Thymus (tissue), 11 donors: ENCODE measurements around the gene VWA5B1. TPM values are rescaled to one million over a fixed set of nuclear protein-coding genes. Genes with fewer than 3 reads are reported as not detected.

Source experiments
- DNase-seq, 9 donors: peaks; one replicate each; pipeline ENCODE4 v3.0.0-alpha.2; 2013; ENCODE audit warnings: low spot score in 9 of 9, low read depth in 6 of 9, missing footprints in 1 of 9
- H3K27ac ChIP-seq, 2 donors: one replicate each; pipeline ENCODE4 v1.5.1; 2013; ENCODE audit warnings: control low read depth in 1 of 2, low read depth in 1 of 2, low read length in 1 of 2, mild to moderate bottlenecking in 1 of 2, moderate library complexity in 1 of 2
- H3K27me3 ChIP-seq, 2 donors: one replicate each; pipeline ENCODE4 v1.5.1; 2013; ENCODE audit warnings: low read length in 1 of 2; ENCODE audit not compliant: control insufficient read depth in 2 of 2, insufficient read depth in 1 of 2
- H3K36me3 ChIP-seq, 2 donors: one replicate each; pipeline ENCODE4 v1.5.1; 2013; ENCODE audit warnings: low read length in 1 of 2, mild to moderate bottlenecking in 1 of 2, moderate library complexity in 1 of 2; ENCODE audit not compliant: control insufficient read depth in 2 of 2, insufficient read depth in 2 of 2
- H3K4me1 ChIP-seq, 2 donors: one replicate each; pipeline ENCODE4 v1.5.1; 2013; ENCODE audit warnings: low read length in 2 of 2; ENCODE audit not compliant: control insufficient read depth in 2 of 2, insufficient read depth in 2 of 2
- H3K4me3 ChIP-seq, 2 donors: one replicate each; pipeline ENCODE4 v1.5.1; 2013; ENCODE audit warnings: low read length in 2 of 2, control low read depth in 1 of 2, mild to moderate bottlenecking in 1 of 2
- H3K9me3 ChIP-seq, 2 donors: one replicate each; pipeline ENCODE4 v1.5.1; 2013; ENCODE audit warnings: low read length in 1 of 2, mild to moderate bottlenecking in 1 of 2; ENCODE audit not compliant: control insufficient read depth in 2 of 2, insufficient read depth in 1 of 2
- WGBS: extraction: QIAGEN DNeasy Blood & Tissue Kit; methylation state at CpG from one replicate; pipeline ENCODE4 v1.1.7; 2013; 5-methylcytosine and 5-hydroxymethylcytosine counted together
- polyA plus RNA-seq: library from polyadenylated mRNA; stranded (reverse); fragments of 200-250 nt; gene quantifications from one replicate; pipeline ENCODE4 v1.2.3, GENCODE V29; 2013
- total RNA-seq: library from RNA; stranded (reverse); fragments of 120-200 nt; gene quantifications from one replicate; pipeline ENCODE4 v1.2.4, GENCODE V29; 2013
- donor health status: healthy.

The VWA5B1 gene
- total and polyA plus RNA-seq, 2 donors, result 0.05 TPM

GRCh38 chr1:20347699-20348098 is 57.0 kb downstream of the VWA5B1 start:
- Histone ChIP-seq H3K4me3 (no peak overlapping the region), H3K27ac (no peak overlapping the region), H3K36me3 (no peaks in the 10 kb centered on the region), H3K4me1 (no peaks in the 10 kb centered on the region), H3K27me3 (peaks cover 4 to 19% of the 10 kb centered on the region in 2 donors), H3K9me3 (no peaks in the 10 kb centered on the region)
- WGBS, result 94% methylated on average over 2 of the region's 2 CpGs
- DNase-seq, result no peak

GRCh38 chr1:20348326-20348915 is 57.7 kb downstream of the VWA5B1 start:
- Histone ChIP-seq H3K36me3 (no peaks in the 10 kb centered on the region), H3K9me3 (no peaks in the 10 kb centered on the region), H3K4me1 (no peaks in the 10 kb centered on the region), H3K27ac (no peak overlapping the region), H3K27me3 (peaks cover 0 to 12% of the 10 kb centered on the region in 2 donors), H3K4me3 (no peak overlapping the region)
- WGBS, result 81% methylated on average over 13 of the region's 13 CpGs
- no peak for DNase-seq

- no peak for DNase-seq
- Histone ChIP-seq H3K27me3 (peaks cover 0 to 5% of the 10 kb centered on the region in 2 donors), H3K36me3 (no peaks in the 10 kb centered on the region), H3K9me3 (no peaks in the 10 kb centered on the region), H3K27ac (no peak overlapping the region), H3K4me1 (no peaks in the 10 kb centered on the region), H3K4me3 (no peak overlapping the region)
- 95% methylated on average over 5 of the region's 5 CpGs for WGBS
Observed at GRCh38 chr1:20349561-20349960, 58.9 kb downstream of the VWA5B1 start.

DNA sequence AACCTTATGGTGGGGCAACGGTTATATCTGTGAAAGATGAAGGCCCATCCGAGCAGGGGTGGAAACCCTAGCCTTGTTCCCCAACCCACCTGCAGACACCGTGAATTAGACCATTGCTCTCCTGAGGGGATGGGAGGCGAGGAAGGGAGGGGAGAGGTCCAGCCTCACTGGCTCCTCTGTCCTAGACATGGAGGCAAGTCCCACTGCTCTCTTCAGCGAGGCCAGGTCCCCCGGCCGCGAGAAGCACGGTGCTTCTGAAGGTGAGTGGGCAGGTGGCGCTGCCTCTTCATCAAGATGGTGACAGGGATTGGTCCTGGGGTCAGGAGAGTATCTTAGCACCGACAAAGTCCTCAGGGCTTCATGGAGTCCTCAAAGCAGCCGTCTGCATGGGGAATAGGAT is 59.3 kb downstream of the VWA5B1 start:
- no peaks in the 10 kb centered on the region for H3K36me3 ChIP-seq
- no peaks in the 10 kb centered on the region for H3K4me1 ChIP-seq
- H3K9me3 ChIP-seq, result no peaks in the 10 kb centered on the region
- H3K4me3 ChIP-seq, result no peak overlapping the region
- WGBS, result 93% methylated on average over 12 of the region's 12 CpGs
- H3K27me3 ChIP-seq, result peaks cover 0 to 2% of the 10 kb centered on the region in 2 donors
- no peak for DNase-seq
- no peak overlapping the region for H3K27ac ChIP-seq

DNA sequence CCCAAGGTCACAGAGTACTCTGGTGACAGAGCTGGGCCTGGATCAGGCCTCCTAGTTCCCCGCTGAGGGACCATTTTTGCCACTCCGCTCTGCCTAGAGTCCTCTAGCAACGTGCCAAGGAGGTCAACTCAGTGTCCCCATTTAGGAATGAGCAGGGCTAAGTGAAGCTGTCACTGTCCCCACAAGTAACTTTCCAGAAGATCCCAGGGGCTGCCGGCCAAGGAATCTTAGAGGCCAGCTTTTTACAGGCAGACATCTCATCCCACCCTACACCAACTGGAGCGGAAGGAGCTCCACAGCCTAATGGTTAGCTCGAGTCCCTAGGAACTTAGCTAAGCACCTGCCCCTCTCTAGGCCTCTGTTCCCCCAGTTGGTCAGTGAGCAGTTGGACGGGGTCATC is 59.7 kb downstream of the VWA5B1 start:
- no peaks in the 10 kb centered on the region for H3K36me3 ChIP-seq

GRCh38 chr1:20351911-20352701 is 61.4 kb downstream of the VWA5B1 start:
- no peak for DNase-seq
- H3K9me3 ChIP-seq, result no peaks in the 10 kb centered on the region
- no peaks in the 10 kb centered on the region for H3K4me1 ChIP-seq
- H3K36me3 ChIP-seq, result no peaks in the 10 kb centered on the region
- H3K4me3 ChIP-seq, result no peak overlapping the region
- H3K27me3 ChIP-seq, result no peaks in the 10 kb centered on the region
- no peak overlapping the region for H3K27ac ChIP-seq
- WGBS, result 74% methylated on average over 9 of the region's 9 CpGs

More for the DNA sequence above, 59.7 kb downstream of the VWA5B1 start:
- Histone ChIP-seq H3K4me1 (no peaks in the 10 kb centered on the region), H3K27me3 (peaks cover 0 to under 1% of the 10 kb centered on the region in 2 donors), H3K9me3 (no peaks in the 10 kb centered on the region), H3K27ac (no peak overlapping the region), H3K4me3 (no peak overlapping the region)
- 93% methylated on average over 7 of the region's 7 CpGs for WGBS
- no peak for DNase-seq

- H3K4me1 ChIP-seq, result no peaks in the 10 kb centered on the region
- no peak overlapping the region for H3K4me3 ChIP-seq
- H3K27ac ChIP-seq, result no peak overlapping the region
- H3K27me3 ChIP-seq, result peaks cover 0 to 4% of the 10 kb centered on the region in 2 donors
- WGBS, result 94% methylated on average over 17 of the region's 17 CpGs
- no peak for DNase-seq
- no peaks in the 10 kb centered on the region for H3K36me3 ChIP-seq
- no peaks in the 10 kb centered on the region for H3K9me3 ChIP-seq
Observed at GRCh38 chr1:20353836-20354235, 63.2 kb downstream of the VWA5B1 start.

- WGBS, result 88% methylated on average over 4 of the region's 4 CpGs
- H3K9me3 ChIP-seq, result no peaks in the 10 kb centered on the region
- no peak overlapping the region for H3K27ac ChIP-seq
- H3K4me1 ChIP-seq, result no peaks in the 10 kb centered on the region
- no peak for DNase-seq
- H3K4me3 ChIP-seq, result no peak overlapping the region
- H3K27me3 ChIP-seq, result peaks cover 0 to 4% of the 10 kb centered on the region in 2 donors
- no peaks in the 10 kb centered on the region for H3K36me3 ChIP-seq
Observed at GRCh38 chr1:20354610-20355009, 63.9 kb downstream of the VWA5B1 start.

GRCh38 chr1:20355101-20355827 is 64.6 kb downstream of the VWA5B1 start:
- Histone ChIP-seq H3K4me1 (no peaks in the 10 kb centered on the region), H3K9me3 (no peaks in the 10 kb centered on the region), H3K27me3 (peaks cover 0 to 4% of the 10 kb centered on the region in 2 donors), H3K4me3 (no peak overlapping the region), H3K36me3 (no peaks in the 10 kb centered on the region), H3K27ac (no peak overlapping the region)
- DNase-seq, result no peak
- 87% methylated on average over 14 of the region's 14 CpGs for WGBS
